ENCODE results near the gene KIT.
"Not testable (repeated sequence)": the region's sequence is repeated elsewhere in the genome, so short reads cannot be mapped to it uniquely, and the experiment has no call there.

Gene KIT

GRCh38 chr4:54657551-54658251, at the start of gene KIT:
Gene KIT (plus strand): TSS chr4:54657957. CDS start chr4:54658015, 58 bp downstream.
- DNase-seq, result peak; percentile 46 to 75

- no peak for DNase-seq
These were observed 48.4 kb upstream of the KIT start for GRCh38 chr4:54609310-54609709.

DNA sequence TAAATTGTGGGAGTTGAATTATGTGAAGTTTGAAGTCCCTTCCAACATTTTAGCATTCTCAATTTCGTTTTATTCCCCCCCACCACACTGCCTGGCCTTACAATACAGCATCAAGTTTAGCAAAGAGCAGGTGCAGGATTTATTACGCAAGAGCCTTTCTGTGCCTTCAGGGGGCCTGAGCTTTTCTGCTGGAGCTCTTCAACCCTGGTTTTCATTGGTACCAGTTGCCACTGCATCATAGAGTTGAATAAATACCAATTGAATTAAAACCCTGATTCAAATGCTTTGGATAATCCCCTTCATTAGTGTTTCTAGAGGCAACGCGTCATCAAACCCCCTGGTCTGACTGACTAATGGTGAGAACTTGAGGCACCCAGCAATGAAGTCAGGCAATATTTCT, 43.6 kb upstream of the KIT start:
- DNase-seq, result no peak

DNA sequence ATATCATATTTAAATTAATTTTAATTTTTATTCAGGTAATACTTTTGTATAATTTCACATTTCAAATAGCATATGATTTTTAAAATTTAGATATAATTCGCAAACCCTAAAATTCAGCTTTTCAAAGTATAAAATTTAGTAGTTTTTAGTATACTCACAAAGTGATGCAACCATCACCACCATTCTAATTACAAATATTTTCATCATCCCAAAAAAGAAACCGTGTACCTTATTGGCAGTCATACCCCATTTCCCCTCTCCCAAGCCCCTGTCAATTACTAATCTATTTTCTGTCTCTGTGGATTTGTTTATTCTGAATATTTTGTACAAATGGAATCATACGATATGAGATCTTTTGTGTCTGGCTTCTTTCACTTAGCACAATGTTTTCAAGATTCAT, 37.0 kb upstream of the KIT start:
- no peak for DNase-seq

GRCh38 chr4:54625391-54625790, 32.4 kb upstream of the KIT start:
- DNase-seq, result no peak

DNA sequence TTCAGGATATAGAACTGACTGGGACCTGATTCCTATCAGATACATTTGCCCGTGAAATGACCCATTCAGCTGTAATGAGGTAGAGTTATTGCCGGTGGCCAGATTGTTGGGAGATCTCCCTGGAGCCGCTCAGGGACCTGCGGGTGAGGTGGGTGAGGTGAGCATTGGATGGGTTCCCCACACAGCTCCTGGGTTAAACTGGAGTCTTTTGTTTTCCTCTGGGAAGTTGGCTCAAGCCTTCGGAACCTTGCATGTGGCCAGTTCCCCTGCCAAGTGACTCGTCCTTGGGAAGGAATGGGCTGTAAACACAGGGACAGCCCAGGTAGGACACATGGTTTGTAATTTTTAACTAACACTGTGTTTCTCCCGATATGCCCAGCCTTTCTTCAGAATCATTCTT, 31.6 kb upstream of the KIT start:
- DNase-seq, result no peak

DNA sequence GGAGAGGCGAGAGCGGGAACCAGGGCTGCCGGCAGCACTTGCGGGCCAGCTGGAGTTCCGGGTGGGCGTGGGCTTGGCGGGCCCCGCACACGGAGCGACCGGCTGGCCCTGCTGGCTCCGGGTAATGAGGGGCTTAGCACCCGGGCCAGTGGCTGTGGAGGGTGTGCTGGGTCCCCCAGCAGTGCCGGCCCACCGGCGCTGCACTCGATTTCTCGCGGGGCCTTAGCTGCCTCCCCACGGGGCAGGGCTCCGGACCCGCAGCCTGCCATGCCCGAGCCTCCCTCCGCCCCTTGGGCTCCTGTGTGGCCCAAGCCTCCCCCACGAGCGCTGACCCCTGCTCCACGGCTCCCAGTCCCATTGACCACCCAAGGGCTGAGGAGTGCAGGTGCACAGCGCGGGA, 25.2 kb upstream of the KIT start:
- no peak for DNase-seq

GRCh38 chr4:54633102-54633740, 24.5 kb upstream of the KIT start:
- not testable (repeated sequence) for DNase-seq

DNA sequence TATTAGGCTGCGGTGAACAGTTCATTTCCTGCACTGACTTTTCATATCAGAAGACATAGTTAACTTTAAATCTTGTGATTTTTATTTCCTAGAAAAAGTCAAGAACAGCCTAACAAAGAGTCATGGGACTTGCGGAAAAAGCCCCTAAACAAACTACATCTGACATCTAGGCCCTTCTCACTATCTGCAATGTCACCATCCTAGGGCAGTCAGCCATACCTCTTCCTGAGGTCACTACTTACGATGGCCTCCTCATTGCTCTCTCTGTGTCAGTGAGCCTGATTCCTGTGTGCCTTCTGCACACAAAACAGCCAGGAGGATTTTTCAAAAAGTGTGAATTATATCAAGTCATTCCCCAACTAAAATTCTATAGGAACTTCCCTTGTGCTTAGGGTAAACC, 22.4 kb upstream of the KIT start:
- no peak for DNase-seq

- no peak for DNase-seq
These were observed 20.4 kb upstream of the KIT start for GRCh38 chr4:54637325-54637724.

DNA sequence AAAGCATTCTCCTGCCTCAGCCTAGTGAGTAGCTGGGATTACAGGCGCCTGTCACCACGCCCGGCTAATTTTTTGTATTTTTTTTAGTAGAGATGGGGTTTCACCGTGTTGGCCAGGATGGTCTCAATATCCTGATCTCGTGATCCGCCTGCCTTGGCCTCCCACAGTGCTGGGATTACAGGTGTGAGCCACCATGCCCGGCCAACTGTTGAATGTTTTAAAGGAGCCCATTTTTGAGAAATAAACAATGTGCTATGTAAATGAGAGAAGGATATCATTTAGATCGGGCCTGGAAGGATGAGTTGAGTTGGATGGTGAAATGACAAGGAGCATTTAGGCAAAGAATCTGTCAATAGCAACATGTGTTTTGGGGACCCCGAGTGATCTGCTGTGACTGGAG, 16.7 kb upstream of the KIT start:
- not testable (repeated sequence) for DNase-seq

GRCh38 chr4:54643172-54643571, 14.6 kb upstream of the KIT start:
- no peak for DNase-seq

GRCh38 chr4:54643958-54644751, 13.6 kb upstream of the KIT start:
- no peak for DNase-seq

DNA sequence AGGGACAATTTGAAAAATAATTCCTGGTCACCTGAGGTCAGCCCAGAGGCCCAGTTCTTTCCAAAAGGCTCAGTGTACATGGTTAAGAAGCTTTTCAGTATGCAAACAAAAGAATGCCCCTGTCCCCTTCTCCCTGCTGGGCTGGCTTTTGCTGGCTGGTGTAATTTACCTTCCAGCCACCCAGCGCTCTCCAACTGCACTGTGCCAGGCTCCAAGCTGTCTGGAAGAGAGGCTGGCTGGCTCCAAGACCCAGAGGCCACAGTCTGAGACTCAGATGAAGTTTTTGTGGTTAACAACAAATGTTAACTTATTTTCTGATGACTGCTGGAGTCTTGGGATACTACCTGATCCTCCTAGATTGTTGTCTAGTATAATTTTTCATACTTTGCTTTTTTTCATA, 11.9 kb upstream of the KIT start:
- no peak for DNase-seq

GRCh38 chr4:54647070-54647469, 10.7 kb upstream of the KIT start:
- no peak for DNase-seq

GRCh38 chr4:54651050-54651449, 6.7 kb upstream of the KIT start:
- DNase-seq, result no peak

GRCh38 chr4:54654753-54655152, 3.0 kb upstream of the KIT start:
- DNase-seq, result no peak

- DNase-seq, result no peak
These were observed 589 bp upstream of the KIT start for GRCh38 chr4:54657185-54657550.

DNA sequence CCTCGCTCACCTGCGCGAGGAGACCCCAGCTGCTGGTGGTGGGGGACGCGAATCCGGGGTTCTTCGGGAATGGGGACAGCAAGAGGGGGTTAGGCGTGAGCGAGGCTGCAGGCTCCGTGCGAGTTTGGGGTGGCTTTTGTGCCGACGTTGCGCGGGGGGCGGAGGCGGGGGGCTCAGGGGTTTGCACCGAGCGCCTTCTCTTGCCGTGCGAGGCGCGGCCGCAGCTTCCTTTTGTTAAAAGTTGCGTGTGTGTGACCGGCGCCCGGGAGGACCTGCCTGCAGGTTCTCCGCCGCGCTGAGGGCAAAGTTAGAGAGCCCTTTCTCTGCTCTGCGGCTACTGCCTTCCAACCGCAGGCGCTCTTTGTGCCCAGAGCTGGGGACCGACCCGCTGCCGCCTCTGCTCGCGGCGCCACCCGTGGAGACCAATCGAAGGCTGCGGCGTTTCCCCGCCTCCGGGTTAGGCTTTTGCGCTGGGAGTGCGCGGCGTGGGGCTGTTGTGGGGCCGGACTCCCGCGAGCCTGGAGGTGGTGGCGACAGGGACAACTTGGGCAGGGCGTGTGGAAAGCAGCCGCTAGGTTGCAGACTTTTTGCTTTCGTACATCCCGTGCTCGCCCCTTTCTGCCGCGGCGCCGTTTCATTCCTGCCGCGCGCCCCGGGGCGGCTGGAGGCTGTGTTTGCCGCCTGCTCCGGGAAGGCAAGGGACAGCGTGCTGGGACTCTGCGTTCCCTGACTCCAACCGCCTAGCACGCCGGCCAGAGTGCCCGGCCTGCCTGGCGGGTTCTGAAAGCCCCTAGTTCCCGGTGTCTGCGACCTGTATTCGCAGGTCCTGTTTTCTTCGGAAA, 716 bp downstream of the KIT start:
- peak in 1 of 2 experiments; percentile 57 for DNase-seq

GRCh38 chr4:54659313-54659712, 1.6 kb downstream of the KIT start:
- peak in 1 of 2 experiments; percentile 34 for DNase-seq

- DNase-seq, result peak in 1 of 2 experiments; percentile 20
These were observed 2.2 kb downstream of the KIT start for GRCh38 chr4:54659749-54660535.

GRCh38 chr4:54660591-54660990, 2.8 kb downstream of the KIT start:
- DNase-seq, result no peak
